Neural cell (in vitro differentiated cells): Measurements from ENCODE around the gene LRRC10B. TPM values are rescaled to one million over a fixed set of nuclear protein-coding genes. Genes with fewer than 3 reads are reported as not detected.

ENCODE experiments used
- H2AFZ ChIP-seq: fragments of 200-600, 300-800 bp; sonication (generic), shearing (Covaris generic); 2 replicates; pipeline ENCODE4 v1.6.0; 2014; ENCODE audit warnings: low read depth, mild to moderate bottlenecking, antibody characterized with exemption, low read length, moderate library complexity
- H3F3A ChIP-seq: fragments of 200-600 bp; shearing (Covaris generic); 2 replicates; pipeline ENCODE4 v1.6.1; 2016; ENCODE audit warnings: mild to moderate bottlenecking, moderate library complexity, mixed read lengths, antibody characterized with exemption, low read length; ENCODE audit not compliant: insufficient read depth, poor library complexity, severe bottlenecking
- H3K27ac ChIP-seq: fragments of 200-600, 300-800 bp; sonication (generic), shearing (Covaris generic); 2 replicates; pipeline ENCODE4 v1.5.1; 2014; ENCODE audit warnings: mild to moderate bottlenecking, low read length, moderate library complexity
- H3K27me3 ChIP-seq: fragments of 300-800, 200-600 bp; sonication (generic), shearing (Covaris generic); 2 replicates; pipeline ENCODE4 v1.6.0; 2014; ENCODE audit warnings: mild to moderate bottlenecking, low read depth, low read length, moderate library complexity; ENCODE audit not compliant: insufficient read depth
- H3K36me3 ChIP-seq: fragments of 300-800, 200-600 bp; sonication (generic), shearing (Covaris generic); 2 replicates; pipeline ENCODE4 v1.5.1; 2014; ENCODE audit warnings: mild to moderate bottlenecking, antibody characterized with exemption, low read length, moderate library complexity; ENCODE audit not compliant: insufficient read depth
- H3K4me2 ChIP-seq: fragments of 300-800, 200-600 bp; sonication (generic), shearing (Covaris generic); 2 replicates; pipeline ENCODE4 v1.6.0; 2014; ENCODE audit warnings: mild to moderate bottlenecking, low read length
- H3K4me3 ChIP-seq: fragments of 300-800, 200-600 bp; sonication (generic), shearing (Covaris generic); 2 replicates; pipeline ENCODE4 v1.5.1; 2014; ENCODE audit warnings: mild to moderate bottlenecking, low read length, moderate library complexity
- H3K79me2 ChIP-seq: fragments of 200-600 bp; shearing (Covaris generic); replicated peaks from 2 replicates; pipeline ENCODE4 v1.6.0; 2014; ENCODE audit warnings: mild to moderate bottlenecking, low read length, moderate library complexity; ENCODE audit not compliant: insufficient read depth
- H3K9ac ChIP-seq: fragments of 300-800, 200-600 bp; sonication (generic), shearing (Covaris generic); 2 replicates; pipeline ENCODE4 v1.6.1; 2016; ENCODE audit warnings: mild to moderate bottlenecking, low read length, mixed read lengths
- H3K9me2 ChIP-seq: fragments of 200-600 bp; shearing (Covaris generic); 2 replicates; pipeline ENCODE4 v1.6.1; 2016; ENCODE audit warnings: mild to moderate bottlenecking, low read length, mixed read lengths; ENCODE audit not compliant: insufficient read depth
- H3K9me3 ChIP-seq: fragments of 200-600, 300-800 bp; sonication (generic), shearing (Covaris generic); 2 replicates; pipeline ENCODE4 v1.6.1; 2016; ENCODE audit warnings: mild to moderate bottlenecking, mixed run types, low read length, moderate library complexity, mixed read lengths
- H4K20me1 ChIP-seq: fragments of 200-600 bp; shearing (Covaris generic); 2 replicates; pipeline ENCODE4 v1.6.1; 2016; ENCODE audit warnings: mild to moderate bottlenecking, mixed run types; ENCODE audit not compliant: insufficient read depth
- EP300 ChIP-seq: fragments of 450-650 bp; conservative IDR thresholded peaks from 2 replicates; pipeline ENCODE4 v1.6.1; 2014; ENCODE audit warnings: antibody characterized with exemption, mild to moderate bottlenecking, moderate library complexity; ENCODE audit not compliant: poor library complexity, severe bottlenecking
- EZH2 ChIP-seq: fragments of 200-600, 300-800 bp; shearing (Covaris generic), sonication (generic); IDR thresholded peaks from 2 replicates; pipeline ENCODE4 v1.6.1; 2014; ENCODE audit warnings: antibody characterized with exemption, low read length, borderline replicate concordance, mild to moderate bottlenecking; ENCODE audit not compliant: insufficient read depth, poor library complexity, severe bottlenecking
- MXI1 ChIP-seq: fragments of 450-650 bp; conservative IDR thresholded peaks from 2 replicates; pipeline ENCODE4 v1.6.1; 2014; ENCODE audit warnings: antibody characterized with exemption, mild to moderate bottlenecking; ENCODE audit not compliant: poor library complexity, severe bottlenecking
- POLR2AphosphoS5 ChIP-seq: IDR thresholded peaks from 2 replicates; pipeline ENCODE4 v1.6.1; 2012
- RAD21 ChIP-seq: fragments of 450-650 bp; conservative IDR thresholded peaks from 2 replicates; pipeline ENCODE4 v1.6.1; 2014; ENCODE audit warnings: antibody characterized with exemption, mild to moderate bottlenecking, moderate library complexity
- SMC3 ChIP-seq: fragments of 450-650 bp; conservative IDR thresholded peaks from 2 replicates; pipeline ENCODE4 v1.6.1; 2014; ENCODE audit warnings: antibody characterized with exemption, mild to moderate bottlenecking, moderate library complexity; ENCODE audit not compliant: poor library complexity
- TAF1 ChIP-seq: IDR thresholded peaks from 2 replicates; pipeline ENCODE4 v1.6.1; 2012; ENCODE audit warnings: low read depth
- polyA plus RNA-seq: library from polyadenylated mRNA; depleted of rRNA; stranded (reverse); fragments of >200 nt; gene quantifications from 2 replicates; pipeline ENCODE4 v1.2.3, GENCODE V29; 2014
- TF ChIP-seq, protein P1 (sequence below): fragments of 450-650 bp; IDR thresholded peaks from 2 replicates; pipeline ENCODE4 v1.5.1; 2014; ENCODE audit warnings: antibody characterized with exemption, mild to moderate bottlenecking, moderate library complexity; ENCODE audit not compliant: poor library complexity, severe bottlenecking
- TF ChIP-seq, protein P2 (sequence below): IDR thresholded peaks from 2 replicates; pipeline ENCODE4 v1.6.1; 2012; ENCODE audit warnings: borderline replicate concordance

LRRC10B gene
- polyA plus RNA-seq, 1 donor from 2014 or later: 12.4 TPM

DNA sequence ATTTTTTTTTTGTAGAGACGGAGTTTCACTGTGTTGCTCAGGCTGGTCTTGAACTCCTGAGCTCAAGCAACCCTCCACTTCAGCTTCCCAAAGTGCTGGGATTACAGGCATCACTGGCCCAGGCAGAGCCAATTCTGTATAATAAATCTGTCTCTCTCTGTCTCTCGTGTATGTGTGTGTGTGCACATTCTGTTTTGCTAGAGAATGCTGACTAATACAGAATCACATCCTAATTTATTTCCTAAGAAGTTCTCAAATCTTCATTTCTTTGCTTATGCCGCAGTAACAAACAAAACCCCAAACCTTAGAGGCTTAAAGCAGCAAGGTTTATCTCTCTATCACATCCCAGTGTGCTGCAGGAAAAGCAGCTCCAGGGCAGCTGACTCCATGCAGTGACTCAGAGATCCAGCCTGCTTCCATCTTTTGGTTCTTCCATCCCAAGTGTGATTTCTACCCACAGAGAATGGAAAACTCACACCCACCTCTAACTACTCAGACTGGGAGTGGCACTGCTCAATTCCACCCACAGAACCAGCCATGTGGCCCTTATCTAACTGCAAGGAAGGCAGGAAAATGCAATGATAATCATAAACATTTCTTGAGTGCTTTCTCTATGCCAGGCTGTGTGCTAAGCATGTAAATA lies 35.1 kb upstream of the LRRC10B start:
- no peaks in the 10 kb centered on the region for H3F3A ChIP-seq
- H3K4me3 ChIP-seq: no peak overlapping the region
- H2AFZ ChIP-seq: no peak overlapping the region
- H3K27ac ChIP-seq: no peak overlapping the region
- H3K9me2 ChIP-seq: no peaks in the 10 kb centered on the region
- H3K4me2 ChIP-seq: no peak overlapping the region
- H4K20me1 ChIP-seq: no peaks in the 10 kb centered on the region
- no peaks in the 10 kb centered on the region for H3K9me3 ChIP-seq
- no peak overlapping the region for H3K9ac ChIP-seq
- H3K27me3 ChIP-seq: no peaks in the 10 kb centered on the region
- H3K79me2 ChIP-seq: no peaks in the 10 kb centered on the region
- H3K36me3 ChIP-seq: no peaks in the 10 kb centered on the region
- TF ChIP-seq SMC3 (no peak), MXI1 (no peak), EZH2 (no peak), EP300 (no peak), RAD21 (no peak), POLR2AphosphoS5 (no peak), TAF1 (no peak)
- TF ChIP-seq, protein P1, sequence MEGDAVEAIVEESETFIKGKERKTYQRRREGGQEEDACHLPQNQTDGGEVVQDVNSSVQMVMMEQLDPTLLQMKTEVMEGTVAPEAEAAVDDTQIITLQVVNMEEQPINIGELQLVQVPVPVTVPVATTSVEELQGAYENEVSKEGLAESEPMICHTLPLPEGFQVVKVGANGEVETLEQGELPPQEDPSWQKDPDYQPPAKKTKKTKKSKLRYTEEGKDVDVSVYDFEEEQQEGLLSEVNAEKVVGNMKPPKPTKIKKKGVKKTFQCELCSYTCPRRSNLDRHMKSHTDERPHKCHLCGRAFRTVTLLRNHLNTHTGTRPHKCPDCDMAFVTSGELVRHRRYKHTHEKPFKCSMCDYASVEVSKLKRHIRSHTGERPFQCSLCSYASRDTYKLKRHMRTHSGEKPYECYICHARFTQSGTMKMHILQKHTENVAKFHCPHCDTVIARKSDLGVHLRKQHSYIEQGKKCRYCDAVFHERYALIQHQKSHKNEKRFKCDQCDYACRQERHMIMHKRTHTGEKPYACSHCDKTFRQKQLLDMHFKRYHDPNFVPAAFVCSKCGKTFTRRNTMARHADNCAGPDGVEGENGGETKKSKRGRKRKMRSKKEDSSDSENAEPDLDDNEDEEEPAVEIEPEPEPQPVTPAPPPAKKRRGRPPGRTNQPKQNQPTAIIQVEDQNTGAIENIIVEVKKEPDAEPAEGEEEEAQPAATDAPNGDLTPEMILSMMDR: no peak
- TF ChIP-seq, protein P2, sequence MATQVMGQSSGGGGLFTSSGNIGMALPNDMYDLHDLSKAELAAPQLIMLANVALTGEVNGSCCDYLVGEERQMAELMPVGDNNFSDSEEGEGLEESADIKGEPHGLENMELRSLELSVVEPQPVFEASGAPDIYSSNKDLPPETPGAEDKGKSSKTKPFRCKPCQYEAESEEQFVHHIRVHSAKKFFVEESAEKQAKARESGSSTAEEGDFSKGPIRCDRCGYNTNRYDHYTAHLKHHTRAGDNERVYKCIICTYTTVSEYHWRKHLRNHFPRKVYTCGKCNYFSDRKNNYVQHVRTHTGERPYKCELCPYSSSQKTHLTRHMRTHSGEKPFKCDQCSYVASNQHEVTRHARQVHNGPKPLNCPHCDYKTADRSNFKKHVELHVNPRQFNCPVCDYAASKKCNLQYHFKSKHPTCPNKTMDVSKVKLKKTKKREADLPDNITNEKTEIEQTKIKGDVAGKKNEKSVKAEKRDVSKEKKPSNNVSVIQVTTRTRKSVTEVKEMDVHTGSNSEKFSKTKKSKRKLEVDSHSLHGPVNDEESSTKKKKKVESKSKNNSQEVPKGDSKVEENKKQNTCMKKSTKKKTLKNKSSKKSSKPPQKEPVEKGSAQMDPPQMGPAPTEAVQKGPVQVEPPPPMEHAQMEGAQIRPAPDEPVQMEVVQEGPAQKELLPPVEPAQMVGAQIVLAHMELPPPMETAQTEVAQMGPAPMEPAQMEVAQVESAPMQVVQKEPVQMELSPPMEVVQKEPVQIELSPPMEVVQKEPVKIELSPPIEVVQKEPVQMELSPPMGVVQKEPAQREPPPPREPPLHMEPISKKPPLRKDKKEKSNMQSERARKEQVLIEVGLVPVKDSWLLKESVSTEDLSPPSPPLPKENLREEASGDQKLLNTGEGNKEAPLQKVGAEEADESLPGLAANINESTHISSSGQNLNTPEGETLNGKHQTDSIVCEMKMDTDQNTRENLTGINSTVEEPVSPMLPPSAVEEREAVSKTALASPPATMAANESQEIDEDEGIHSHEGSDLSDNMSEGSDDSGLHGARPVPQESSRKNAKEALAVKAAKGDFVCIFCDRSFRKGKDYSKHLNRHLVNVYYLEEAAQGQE: no peak

DNA sequence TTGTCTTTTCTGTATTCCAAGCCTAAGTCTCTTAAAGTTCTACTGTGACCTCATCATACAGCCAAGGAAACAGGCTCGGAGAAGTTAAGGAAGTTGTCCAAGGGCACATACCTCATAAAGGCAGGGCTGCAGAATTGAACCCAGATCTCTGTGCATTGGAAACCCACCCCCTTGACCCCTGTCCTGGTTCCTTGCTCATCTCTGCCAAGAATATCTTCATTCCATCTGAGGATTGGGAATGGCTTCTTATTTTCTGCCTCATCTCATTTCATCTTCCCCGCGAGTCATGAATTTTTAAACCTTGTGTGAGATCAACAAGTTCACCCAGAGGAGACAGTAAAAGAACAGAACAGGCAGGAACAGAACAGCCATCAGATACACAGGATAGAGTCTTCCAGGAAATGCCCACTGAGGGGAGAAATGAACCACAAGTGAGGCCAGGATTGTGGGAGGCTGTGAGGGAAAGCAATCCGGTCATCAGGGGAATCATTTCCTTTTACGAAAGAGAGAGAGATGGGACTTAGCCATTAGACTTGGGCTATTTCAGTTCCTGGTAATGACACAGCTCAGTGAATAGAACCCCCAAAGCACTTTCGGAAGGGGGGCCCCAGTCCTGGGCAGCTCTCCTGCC lies 34.4 kb upstream of the LRRC10B start:
- Histone ChIP-seq H3K4me2 (no peak overlapping the region), H3K27me3 (no peaks in the 10 kb centered on the region), H3F3A (no peaks in the 10 kb centered on the region), H3K9ac (no peak overlapping the region), H2AFZ (no peak overlapping the region), H3K27ac (no peak overlapping the region), H3K9me2 (no peaks in the 10 kb centered on the region), H3K9me3 (no peaks in the 10 kb centered on the region), H3K79me2 (no peaks in the 10 kb centered on the region), H3K36me3 (no peaks in the 10 kb centered on the region), H3K4me3 (no peak overlapping the region), H4K20me1 (no peaks in the 10 kb centered on the region)
- TF ChIP-seq POLR2AphosphoS5 (no peak), MXI1 (no peak), TAF1 (no peak), RAD21 (no peak), SMC3 (no peak), EP300 (no peak), EZH2 (no peak)
- TF ChIP-seq, protein P1: no peak
- TF ChIP-seq, protein P2: no peak
